Thoracic aorta endothelial cell (primary cell): ENCODE results near the gene RGS17. TPM values are rescaled to one million over a fixed set of nuclear protein-coding genes. Genes with fewer than 3 reads are reported as not detected.

Source experiments
- small RNA-seq: library from RNA; depleted of rRNA; stranded (forward); fragments of <200 nt; gene quantifications from one replicate; pipeline ENCODE3, GENCODE V24; 2012
- total RNA-seq: library from RNA; depleted of rRNA; stranded (reverse); fragments of >200 nt; gene quantifications from 2 replicates; pipeline ENCODE4 v1.2.3, GENCODE V29; 2012

The RGS17 gene, protein sequence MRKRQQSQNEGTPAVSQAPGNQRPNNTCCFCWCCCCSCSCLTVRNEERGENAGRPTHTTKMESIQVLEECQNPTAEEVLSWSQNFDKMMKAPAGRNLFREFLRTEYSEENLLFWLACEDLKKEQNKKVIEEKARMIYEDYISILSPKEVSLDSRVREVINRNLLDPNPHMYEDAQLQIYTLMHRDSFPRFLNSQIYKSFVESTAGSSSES
- 4.8 and 5.7 TPM in 2 replicates for total RNA-seq

DNA sequence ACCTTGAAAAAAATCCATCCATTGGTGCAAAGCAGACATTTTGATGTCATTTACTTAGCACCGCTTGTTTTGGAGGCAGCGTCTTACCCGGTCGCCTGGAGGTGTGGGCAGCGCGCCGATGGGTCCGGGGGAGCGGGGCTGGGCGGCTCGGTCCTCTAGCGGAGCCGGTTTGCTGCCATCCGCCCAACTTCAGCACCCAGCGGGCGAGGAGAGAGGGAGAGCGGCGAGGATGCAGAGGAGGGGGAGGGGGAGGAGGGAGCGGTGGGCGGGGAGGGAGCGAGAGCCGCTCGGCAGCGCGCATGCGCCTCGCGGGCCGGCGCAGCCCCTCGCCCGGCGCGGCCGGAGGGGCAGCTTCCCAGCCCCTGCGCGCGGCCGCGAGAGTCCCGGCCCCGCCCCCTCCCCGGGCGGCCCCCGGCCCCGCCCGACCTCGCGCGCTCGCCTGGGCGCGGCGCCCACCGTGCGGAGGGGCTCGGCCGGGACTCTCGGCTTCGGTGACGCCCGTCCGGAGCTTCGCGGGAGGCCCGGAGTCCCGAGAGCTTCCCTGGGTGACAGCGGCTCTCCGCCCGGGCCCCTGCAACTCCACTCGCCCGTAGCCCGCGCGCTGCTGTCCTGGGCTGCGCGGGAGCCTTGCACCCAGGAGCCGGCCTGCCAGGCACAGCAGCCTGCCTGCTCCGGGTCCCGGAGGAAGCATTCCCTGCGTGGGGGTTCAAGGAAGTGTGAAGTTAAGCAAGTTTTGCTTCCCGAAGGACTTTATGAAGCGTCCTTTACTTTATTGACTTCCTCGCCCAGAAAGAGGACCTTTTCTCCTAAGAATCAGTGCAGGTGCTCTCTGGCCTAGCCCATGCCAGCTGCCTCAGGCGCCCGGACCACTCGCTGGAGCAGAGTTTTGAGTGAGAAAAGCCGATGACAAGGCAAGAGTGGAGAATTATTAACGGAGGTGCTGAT, at the start of gene RGS17:
TSS of gene RGS17 (minus strand) at position 246 of the 945 bp plus-strand sequence. CDS start 87,264 bp downstream, outside the sequence.

DNA sequence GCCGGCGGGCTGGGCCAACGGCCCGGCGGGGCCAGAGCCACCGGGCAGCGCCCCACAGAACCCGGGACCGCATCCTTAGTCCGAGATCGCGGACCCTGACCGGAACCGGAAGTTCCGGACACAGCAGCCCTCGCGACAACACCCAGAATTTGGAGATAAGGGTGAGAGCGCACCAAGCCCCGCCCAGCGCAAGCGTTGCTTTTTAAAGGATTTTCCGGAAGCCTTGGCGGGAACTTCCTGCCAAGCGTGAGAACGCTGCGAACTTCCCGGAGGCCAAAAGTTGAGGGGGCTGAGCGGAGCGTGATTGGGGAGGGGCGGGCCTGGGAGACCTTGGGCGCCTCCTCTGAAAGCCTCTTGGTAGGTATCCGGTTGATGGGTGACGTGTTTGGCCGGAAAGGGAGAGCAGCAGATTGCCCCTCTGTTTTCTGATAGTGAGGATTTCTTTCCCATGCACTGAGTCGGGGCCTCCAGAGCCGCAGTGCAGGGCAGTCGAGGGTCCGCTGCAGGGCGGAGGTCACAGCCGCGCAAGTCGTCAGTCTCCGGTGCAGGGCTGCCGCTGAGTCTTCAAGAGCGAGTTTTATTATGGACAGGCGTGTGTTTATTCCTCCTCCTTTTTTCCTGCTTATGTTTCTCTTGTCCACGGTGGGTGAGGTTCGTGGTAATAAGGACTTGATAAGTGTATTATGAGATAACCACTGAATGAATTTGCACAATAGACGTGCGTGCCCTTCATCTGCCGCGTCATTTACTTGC, 128.3 kb downstream of the RGS17 start, which contains the start of gene MTRF1L:
TSS of gene MTRF1L (minus strand) at position 97 of the 753 bp plus-strand sequence. CDS start at position 73, 24 bp downstream.

DNA sequence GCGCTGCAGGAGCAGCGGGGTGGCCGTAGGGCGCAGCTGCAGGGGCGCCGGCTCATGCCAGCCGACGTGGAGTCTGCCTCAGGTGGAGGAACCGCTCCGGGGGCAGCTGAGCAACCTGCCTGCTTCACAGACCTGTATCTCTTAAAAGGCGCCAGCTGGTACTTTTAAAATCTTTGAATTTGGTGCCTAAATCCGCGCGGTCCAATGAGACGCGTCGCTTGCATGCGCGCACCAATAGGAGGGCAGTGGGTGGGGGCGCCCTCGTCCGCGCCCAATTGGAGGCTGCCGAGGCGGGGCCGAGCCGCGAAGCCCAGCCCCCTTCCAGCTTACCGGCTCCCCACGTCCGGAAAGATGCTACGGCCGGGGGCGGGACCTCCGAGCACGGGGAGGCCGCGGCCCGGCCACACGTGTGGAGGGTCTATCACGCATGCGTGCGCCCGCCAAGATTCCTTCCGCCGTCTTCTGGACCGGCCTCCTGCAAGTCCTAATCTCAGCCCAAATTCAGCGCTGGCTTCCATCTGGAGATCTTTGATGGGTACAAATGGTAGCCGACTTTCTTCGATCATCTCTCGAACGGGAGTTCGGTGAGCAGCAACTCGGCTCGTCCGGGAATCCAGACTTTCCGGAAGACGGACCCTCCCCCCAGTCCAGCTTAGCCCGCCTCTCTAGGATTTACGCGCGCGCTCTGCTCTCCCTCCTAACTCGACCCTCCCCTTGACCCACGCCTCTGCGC, 148.0 kb downstream of the RGS17 start, which contains the start of gene FBXO5:
TSS of gene FBXO5 (minus strand) at position 138 of the 733 bp plus-strand sequence. CDS start at position 56, 82 bp downstream.

Small RNAs within 50 kb of the gene (small RNA-seq; reads per million reads assigned to genes)
- gene AL080276.1 (not detected), gene RNA5SP224 (not detected)

Other genes with a start within 250 kb of the RGS17 start
- gene FBXO5, start 148.2 kb downstream of the RGS17 start, total RNA-seq: 33.6 and 40.2 TPM in 2 replicates
- 50.5 and 53.2 TPM in 2 replicates for gene MTRF1L, start 128.6 kb downstream of the RGS17 start, total RNA-seq